HepG2 (cell line): Measurements from ENCODE around the gene CTBP1. TPM values are rescaled to one million over a fixed set of nuclear protein-coding genes. Genes with fewer than 3 reads are reported as not detected.

Experiments used
- ATRX ChIP-seq: sonication (generic); formaldehyde crosslinking; IDR thresholded peaks from 2 replicates; pipeline ENCODE4 v1.4.0; 2020; ENCODE audit warnings: missing genetic modification reagents, borderline replicate concordance
- DNMT3B ChIP-seq: conservative IDR thresholded peaks from 2 replicates; pipeline ENCODE4 v1.6.1; 2016; ENCODE audit warnings: missing biosample characterization, control low read depth
- E2F5 ChIP-seq: sonication (generic); formaldehyde crosslinking; conservative IDR thresholded peaks from 2 replicates; pipeline ENCODE4 v1.4.0; 2020; ENCODE audit warnings: missing genetic modification reagents
- GLMP ChIP-seq: sonication (generic); formaldehyde crosslinking; IDR thresholded peaks from 2 replicates; pipeline ENCODE4 v1.9.0; 2021; ENCODE audit warnings: missing genetic modification reagents, mild to moderate bottlenecking, borderline replicate concordance
- HOXD1 ChIP-seq: sonication (generic); formaldehyde crosslinking; IDR thresholded peaks from 2 replicates; pipeline ENCODE4 v1.5.0; 2020; ENCODE audit warnings: missing genetic modification reagents
- MAZ ChIP-seq, 2 experiments: sonication (generic) in 1 of 2; formaldehyde crosslinking in 1 of 2; IDR thresholded peaks; 2 replicates each; pipeline versions ENCODE4 v1.5.0 to v1.6.1; 2012 to 2020; ENCODE audit warnings: low read depth in 2 of 2, mild to moderate bottlenecking in 2 of 2, borderline replicate concordance in 1 of 2, improper control_type of control experiment in 1 of 2, low read length in 1 of 2, missing genetic modification reagents in 1 of 2, moderate library complexity in 1 of 2
- NBN ChIP-seq: fragments of 450-650 bp; conservative IDR thresholded peaks from 2 replicates; pipeline ENCODE4 v1.6.1; 2017
- NFKB2 ChIP-seq: sonication (generic); formaldehyde crosslinking; IDR thresholded peaks from 2 replicates; pipeline ENCODE4 v1.4.0; 2020; ENCODE audit warnings: missing genetic modification reagents, borderline replicate concordance
- NR2F6 ChIP-seq, 2 experiments: IDR thresholded peaks; 2 replicates each; pipeline ENCODE4 v1.6.1; 2016; ENCODE audit warnings: antibody characterized with exemption in 1 of 2, mild to moderate bottlenecking in 1 of 2
- RORA ChIP-seq: sonication (generic); formaldehyde crosslinking; IDR thresholded peaks from 2 replicates; pipeline ENCODE4 v1.5.0; 2020; ENCODE audit warnings: mild to moderate bottlenecking, missing genetic modification reagents, moderate library complexity
- TCF7 ChIP-seq: sonication (generic); IDR thresholded peaks from 2 replicates; pipeline ENCODE4 v1.6.1; 2016; ENCODE audit warnings: antibody characterized with exemption, low read depth
- TP53 ChIP-seq: sonication (generic); formaldehyde crosslinking; conservative IDR thresholded peaks from 2 replicates; pipeline ENCODE4 v1.4.0; 2020; ENCODE audit warnings: missing genetic modification reagents
- ZFP91 ChIP-seq: sonication (generic); formaldehyde crosslinking; IDR thresholded peaks from 2 replicates; pipeline ENCODE4 v1.9.0; 2022; ENCODE audit warnings: missing genetic modification reagents, mild to moderate bottlenecking, borderline replicate concordance
- ZNF256 ChIP-seq: sonication (generic); formaldehyde crosslinking; conservative IDR thresholded peaks from 2 replicates; pipeline ENCODE4 v1.4.0; 2020; ENCODE audit warnings: missing genetic modification reagents
- ZNF263 ChIP-seq: sonication (generic); formaldehyde crosslinking; IDR thresholded peaks from 2 replicates; pipeline ENCODE4 v1.4.0; 2020; ENCODE audit warnings: missing genetic modification reagents
- ZNF337 ChIP-seq: sonication (generic); formaldehyde crosslinking; IDR thresholded peaks from 2 replicates; pipeline ENCODE4 v1.5.1; 2020; ENCODE audit warnings: missing genetic modification reagents, low read depth, mild to moderate bottlenecking, borderline replicate concordance
- ZNF747 ChIP-seq: sonication (generic); formaldehyde crosslinking; IDR thresholded peaks from 2 replicates; pipeline ENCODE4 v1.8.1; 2023; ENCODE audit warnings: missing genetic modification reagents, mild to moderate bottlenecking, borderline replicate concordance
- ZNF772 ChIP-seq: sonication (generic); formaldehyde crosslinking; IDR thresholded peaks from 2 replicates; pipeline ENCODE4 v1.5.0; 2020; ENCODE audit warnings: mild to moderate bottlenecking, missing genetic modification reagents
- ZSCAN22 ChIP-seq: sonication (generic); formaldehyde crosslinking; IDR thresholded peaks from 2 replicates; pipeline ENCODE4 v1.4.0; 2020; ENCODE audit warnings: mild to moderate bottlenecking, missing genetic modification reagents
- polyA plus RNA-seq, 8 experiments: library from polyadenylated mRNA; depleted of rRNA in 3 of 8; stranded (reverse) in 7 of 8; unstranded in 1 of 8; fragments of >200 nt; fragmentation: Illumina TruSeq in 4 of 8; extraction: Trizol in 4 of 8; gene quantifications; 2 replicates each; pipeline versions ENCODE4 v1.2.1 to v1.2.3, GENCODE V29; 2011 to 2016; ENCODE audit warnings: low read depth in 4 of 8, missing spikeins in 1 of 8, mixed read lengths in 1 of 8; ENCODE audit not compliant: insufficient read depth in 1 of 8
- total RNA-seq, 5 experiments: library from RNA; depleted of rRNA; stranded (reverse); fragments of >200 nt; fragmentation: Illumina TruSeq; extraction: Trizol; gene quantifications; 2 replicates each; pipeline ENCODE4 v1.2.3, GENCODE V29; 2016; ENCODE audit warnings: low read depth in 1 of 5
- TF ChIP-seq, protein P1 (sequence below): sonication (generic); formaldehyde crosslinking; IDR thresholded peaks from 2 replicates; pipeline ENCODE4 v1.4.0; 2020; ENCODE audit warnings: mild to moderate bottlenecking, missing genetic modification reagents

CTBP1 gene
- total and polyA plus RNA-seq, 2 of the 13 experiments (the other 11 are each of a cell fraction or from before 2014, with no cell fraction given), result 78.5 to 112 TPM

DNA sequence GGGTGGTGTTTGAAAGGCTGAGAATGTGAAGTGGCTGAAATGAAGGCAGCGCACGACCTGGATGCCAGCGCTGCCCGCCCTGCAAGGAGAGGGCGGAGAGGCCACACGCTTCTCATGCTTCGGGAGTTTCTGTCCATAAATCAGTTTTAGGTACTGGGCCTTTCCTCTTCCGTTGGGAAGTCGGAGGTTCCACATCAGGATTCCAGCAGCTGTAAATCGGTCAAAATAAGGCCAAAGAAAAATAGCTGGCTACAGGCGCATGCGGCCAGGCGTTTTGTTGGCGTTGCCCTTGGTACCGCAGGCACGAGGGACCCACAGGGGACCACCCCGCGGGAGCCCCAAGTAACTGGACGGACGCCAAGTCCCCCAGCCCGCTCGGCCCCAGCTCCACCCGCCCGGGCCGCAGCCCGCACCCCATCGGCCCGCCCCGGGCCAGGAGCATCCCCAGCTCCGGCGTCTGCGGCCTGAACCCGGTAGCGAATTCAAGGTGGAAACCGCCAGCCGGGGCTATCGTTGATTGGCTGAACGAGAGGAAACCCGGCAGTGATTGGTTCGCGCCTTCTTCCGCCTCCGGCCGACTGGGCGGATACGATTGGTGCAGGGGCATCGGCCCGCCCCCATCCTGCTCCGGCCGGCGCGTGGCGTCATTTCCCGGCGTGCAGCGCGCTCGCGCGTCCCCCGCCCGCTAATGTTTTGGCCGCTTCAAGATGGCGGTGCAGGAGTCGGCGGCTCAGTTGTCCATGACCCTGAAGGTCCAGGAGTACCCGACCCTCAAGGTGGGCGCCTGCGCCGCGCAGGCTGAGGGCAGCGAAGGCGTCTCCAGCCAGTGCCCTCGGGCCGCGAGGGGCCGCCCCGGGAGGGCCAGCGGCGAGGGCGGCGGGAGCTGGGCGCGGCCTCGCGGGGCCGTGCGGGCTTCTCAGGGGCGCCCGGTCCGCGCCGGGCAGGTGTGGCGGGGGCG, 40.6 kb upstream of the CTBP1 start, which contains the start of gene MAEA (continued):
- TF ChIP-seq NBN (no peak), HOXD1 (no peak), E2F5 (CRISPR knock-in tag) (peak; percentile 86), TP53 (CRISPR knock-in tag) (no peak), ZNF256 (CRISPR knock-in tag) (no peak), ZSCAN22 (CRISPR knock-in tag) (peak; percentile 24; the same call in 1 of the 2 replicates), RORA (CRISPR knock-in tag) (no peak), DNMT3B (CRISPR knock-in tag) (no peak), ZFP91 (CRISPR knock-in tag) (peak; percentile 77), NR2F6 (IDR thresholded peaks at IDR 0.05) (no peak), NR2F6 (CRISPR knock-in tag; IDR thresholded peaks at IDR 0.05) (peak; percentile 23; the same call in 1 of the 2 replicates), ZNF772 (CRISPR knock-in tag) (no peak; the same call in 1 of the 2 replicates), MAZ (IDR thresholded peaks at IDR 0.05; ENCODE audit: borderline replicate concordance, low read depth, low read length) (no peak), MAZ (CRISPR knock-in tag; IDR thresholded peaks at IDR 0.05; ENCODE audit: low read depth) (peak; percentile 50), ATRX (CRISPR knock-in tag) (no peak), GLMP (CRISPR knock-in tag) (no peak), ZNF337 (CRISPR knock-in tag) (0 out of 2 replicates have a peak, but pooled peaks have one; percentile 28), TCF7 (no peak), ZNF747 (CRISPR knock-in tag) (no peak), NFKB2 (CRISPR knock-in tag) (peak; percentile 35; the same call in 1 of the 2 replicates), ZNF263 (CRISPR knock-in tag) (no peak)
- TF ChIP-seq, protein P1, sequence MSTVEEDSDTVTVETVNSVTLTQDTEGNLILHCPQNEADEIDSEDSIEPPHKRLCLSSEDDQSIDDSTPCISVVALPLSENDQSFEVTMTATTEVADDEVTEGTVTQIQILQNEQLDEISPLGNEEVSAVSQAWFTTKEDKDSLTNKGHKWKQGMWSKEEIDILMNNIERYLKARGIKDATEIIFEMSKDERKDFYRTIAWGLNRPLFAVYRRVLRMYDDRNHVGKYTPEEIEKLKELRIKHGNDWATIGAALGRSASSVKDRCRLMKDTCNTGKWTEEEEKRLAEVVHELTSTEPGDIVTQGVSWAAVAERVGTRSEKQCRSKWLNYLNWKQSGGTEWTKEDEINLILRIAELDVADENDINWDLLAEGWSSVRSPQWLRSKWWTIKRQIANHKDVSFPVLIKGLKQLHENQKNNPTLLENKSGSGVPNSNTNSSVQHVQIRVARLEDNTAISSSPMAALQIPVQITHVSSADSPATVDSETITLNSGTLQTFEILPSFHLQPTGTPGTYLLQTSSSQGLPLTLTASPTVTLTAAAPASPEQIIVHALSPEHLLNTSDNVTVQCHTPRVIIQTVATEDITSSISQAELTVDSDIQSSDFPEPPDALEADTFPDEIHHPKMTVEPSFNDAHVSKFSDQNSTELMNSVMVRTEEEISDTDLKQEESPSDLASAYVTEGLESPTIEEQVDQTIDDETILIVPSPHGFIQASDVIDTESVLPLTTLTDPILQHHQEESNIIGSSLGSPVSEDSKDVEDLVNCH, result no peak
